ENCODE data around the gene NECAB3. TPM values are rescaled to one million over a fixed set of nuclear protein-coding genes. Genes with fewer than 3 reads are reported as not detected.

Gene NECAB3
- total RNA-seq, 1 donor = 27.1 TPM

DNA sequence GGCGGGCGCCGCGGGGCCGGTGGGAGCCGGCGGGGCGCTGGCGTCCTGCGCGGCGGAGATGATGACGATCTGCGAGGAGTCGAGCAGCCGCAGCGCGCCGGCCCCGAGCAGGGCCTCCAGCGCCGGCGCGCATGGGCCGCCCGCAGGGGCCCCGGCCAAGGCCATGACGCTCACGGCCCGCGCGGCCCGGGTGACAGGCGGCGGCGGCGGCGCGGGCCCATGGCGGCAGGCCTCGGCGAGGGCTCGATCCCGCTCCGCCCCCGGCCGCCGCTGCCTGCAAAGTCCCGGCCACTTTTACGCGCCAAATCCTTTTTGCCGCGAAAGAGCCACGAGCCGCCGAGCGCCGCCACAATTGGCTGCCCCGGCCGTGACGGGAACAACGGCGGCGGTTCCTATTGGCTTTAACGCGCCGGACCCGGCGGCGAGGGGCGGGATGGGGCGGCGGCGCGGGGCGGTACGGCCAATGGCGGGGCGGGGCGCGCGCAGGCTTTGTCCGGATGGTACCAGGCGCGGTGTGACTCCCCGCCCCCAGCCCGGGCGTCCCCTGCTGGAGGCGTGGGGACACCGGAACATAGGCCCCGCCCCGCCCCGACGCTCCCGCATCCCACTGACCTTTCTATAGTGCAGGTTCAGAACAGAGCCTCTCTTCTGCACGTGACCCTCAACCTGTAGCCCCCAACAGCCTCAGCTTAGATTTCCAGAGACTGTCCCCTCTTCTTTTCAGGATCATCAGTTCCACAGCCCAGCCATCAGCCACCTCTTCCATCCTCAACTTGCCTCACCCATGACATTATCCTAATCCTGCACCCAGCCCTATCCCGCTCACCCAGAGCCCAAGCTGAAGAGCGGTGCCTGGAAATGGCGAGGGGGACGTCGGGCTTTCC lies 12.1 kb upstream of the NECAB3 start, which contains the start of gene E2F1:
TSS of gene E2F1 (minus strand) at position 286 of the 884 bp plus-strand sequence. CDS start at position 165, 121 bp downstream.
- Histone ChIP-seq H2AFZ (ENCODE audit: low read length) (peak within 1 kb of the TSS; percentile 80), H3K4me1 (ENCODE audit: insufficient read depth, low read length) (peaks cover 35% of the 10 kb centered on the region), H3K4me3 (ENCODE audit: insufficient read depth, low read length) (peak within 1 kb of the TSS; percentile 66), H3K9me3 (ENCODE audit: low read depth, low read length) (no peaks in the 10 kb centered on the region), H3K36me3 (ENCODE audit: insufficient read depth, low read length) (no peaks in the 10 kb centered on the region), H4K20me1 (ENCODE audit: insufficient read depth, low read length) (peaks cover 4% of the 10 kb centered on the region), H3K4me2 (ENCODE audit: insufficient read depth, low read length) (peak within 1 kb of the TSS; percentile 83), H3K27me3 (ENCODE audit: insufficient read depth, low read length) (no peaks in the 10 kb centered on the region), H3K79me2 (ENCODE audit: insufficient read depth, low read length) (peaks cover 14% of the 10 kb centered on the region), H3K27ac (ENCODE audit: low read depth, low read length) (peak within 1 kb of the TSS; percentile 4)
- DNase-seq (ENCODE audit: insufficient read length, low spot score, missing footprints) = peak; percentile 100
- TF ChIP-seq, protein P1, sequence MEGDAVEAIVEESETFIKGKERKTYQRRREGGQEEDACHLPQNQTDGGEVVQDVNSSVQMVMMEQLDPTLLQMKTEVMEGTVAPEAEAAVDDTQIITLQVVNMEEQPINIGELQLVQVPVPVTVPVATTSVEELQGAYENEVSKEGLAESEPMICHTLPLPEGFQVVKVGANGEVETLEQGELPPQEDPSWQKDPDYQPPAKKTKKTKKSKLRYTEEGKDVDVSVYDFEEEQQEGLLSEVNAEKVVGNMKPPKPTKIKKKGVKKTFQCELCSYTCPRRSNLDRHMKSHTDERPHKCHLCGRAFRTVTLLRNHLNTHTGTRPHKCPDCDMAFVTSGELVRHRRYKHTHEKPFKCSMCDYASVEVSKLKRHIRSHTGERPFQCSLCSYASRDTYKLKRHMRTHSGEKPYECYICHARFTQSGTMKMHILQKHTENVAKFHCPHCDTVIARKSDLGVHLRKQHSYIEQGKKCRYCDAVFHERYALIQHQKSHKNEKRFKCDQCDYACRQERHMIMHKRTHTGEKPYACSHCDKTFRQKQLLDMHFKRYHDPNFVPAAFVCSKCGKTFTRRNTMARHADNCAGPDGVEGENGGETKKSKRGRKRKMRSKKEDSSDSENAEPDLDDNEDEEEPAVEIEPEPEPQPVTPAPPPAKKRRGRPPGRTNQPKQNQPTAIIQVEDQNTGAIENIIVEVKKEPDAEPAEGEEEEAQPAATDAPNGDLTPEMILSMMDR (IDR thresholded peaks at IDR 0.05; ENCODE audit: extremely low read depth, low read depth, low read length) = no peak

DNA sequence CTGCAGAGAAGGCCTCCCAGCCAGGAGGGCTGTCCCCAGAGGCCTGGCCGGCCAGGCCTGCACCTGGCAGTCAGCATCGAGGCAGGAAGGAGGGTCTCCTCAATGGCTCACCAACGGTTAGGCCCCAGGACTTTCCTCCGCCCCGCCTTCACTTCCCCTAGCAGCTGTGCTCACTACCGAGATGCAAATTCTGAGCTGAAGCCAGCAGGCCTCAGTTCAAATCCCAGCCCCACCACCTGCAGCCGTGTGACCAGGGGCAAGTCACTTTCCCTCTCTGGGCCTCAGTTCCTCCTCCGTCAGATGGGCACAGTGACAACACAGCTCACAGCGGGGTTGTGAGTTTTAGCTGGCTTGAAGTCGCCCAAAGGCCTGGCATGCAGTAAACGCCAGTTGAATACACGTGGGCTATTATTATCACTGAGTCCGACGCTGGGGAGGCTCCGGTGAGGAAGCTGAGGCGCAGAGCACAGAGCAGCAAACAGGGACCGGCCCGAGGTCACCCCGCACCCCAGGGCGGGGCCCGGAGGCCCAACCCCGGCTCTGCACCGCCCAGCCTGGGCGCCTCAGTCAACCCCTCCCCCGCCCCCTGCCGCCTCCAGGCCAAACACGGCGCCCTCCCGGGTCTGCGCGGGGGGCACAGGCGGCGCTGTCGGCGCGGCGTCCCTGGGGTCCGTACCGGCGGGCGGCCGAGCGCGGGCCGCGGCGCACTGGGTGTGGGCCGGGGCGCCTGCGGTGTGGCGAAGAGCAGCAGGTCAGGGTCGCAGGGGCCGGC lies 11.3 kb upstream of the NECAB3 start:
- TF ChIP-seq, protein P1 (IDR thresholded peaks at IDR 0.05; ENCODE audit: extremely low read depth, low read depth, low read length) = no peak
- peaks cover 6% of the 10 kb centered on the region for H4K20me1 ChIP-seq (ENCODE audit: insufficient read depth, low read length)
- H3K4me2 ChIP-seq (ENCODE audit: insufficient read depth, low read length) = peak overlapping the region; percentile 83
- H3K36me3 ChIP-seq (ENCODE audit: insufficient read depth, low read length) = no peaks in the 10 kb centered on the region
- peak; percentile 82 for DNase-seq (ENCODE audit: insufficient read length, low spot score, missing footprints)
- peaks cover 14% of the 10 kb centered on the region for H3K79me2 ChIP-seq (ENCODE audit: insufficient read depth, low read length)
- H3K4me3 ChIP-seq (ENCODE audit: insufficient read depth, low read length) = peak overlapping the region; percentile 66
- H3K27ac ChIP-seq (ENCODE audit: low read depth, low read length) = no peak overlapping the region
- H3K27me3 ChIP-seq (ENCODE audit: insufficient read depth, low read length) = no peaks in the 10 kb centered on the region
- H2AFZ ChIP-seq (ENCODE audit: low read length) = peak overlapping the region; percentile 73
- H3K4me1 ChIP-seq (ENCODE audit: insufficient read depth, low read length) = peaks cover 43% of the 10 kb centered on the region
- H3K9me3 ChIP-seq (ENCODE audit: low read depth, low read length) = no peaks in the 10 kb centered on the region

DNA sequence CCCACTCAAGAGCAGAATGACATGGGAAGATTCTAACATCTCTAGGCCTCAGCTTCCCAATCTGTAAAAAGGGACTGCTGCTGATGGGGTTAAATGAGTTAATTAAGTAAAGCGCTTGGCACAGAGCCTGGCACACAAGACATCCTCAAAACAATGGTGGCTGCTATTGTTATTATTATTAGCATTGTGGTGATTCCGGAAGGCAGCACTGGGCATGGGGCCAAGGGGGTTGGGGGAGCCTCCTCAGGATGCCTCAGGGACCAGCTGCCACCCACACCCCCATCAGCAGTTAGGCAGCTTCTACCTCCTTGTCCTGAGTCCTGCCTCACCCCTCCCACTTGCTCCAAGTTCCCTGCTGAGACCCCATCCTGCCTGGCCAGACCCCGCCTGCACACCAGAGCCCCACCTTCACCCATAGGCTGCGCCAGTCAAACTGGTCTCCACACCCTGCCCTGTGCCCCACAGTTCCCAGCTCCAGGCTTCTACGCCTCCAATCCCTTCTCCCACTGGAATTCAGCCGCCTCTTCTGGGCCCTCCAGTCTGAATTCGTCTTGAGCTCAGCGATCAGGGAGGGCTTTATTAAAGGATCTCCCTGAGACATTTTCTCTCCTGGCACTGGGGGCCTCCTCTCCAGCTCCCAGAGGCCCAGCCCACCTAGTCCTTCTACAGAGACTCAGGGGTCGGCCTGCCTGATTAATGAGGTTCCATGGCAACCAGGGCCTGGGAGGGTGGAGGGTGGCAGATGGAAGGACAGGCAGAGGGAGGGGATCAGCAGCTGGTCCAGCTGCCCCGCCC lies 10.5 kb upstream of the NECAB3 start:
- peak overlapping the region; percentile 83 for H3K4me2 ChIP-seq (ENCODE audit: insufficient read depth, low read length)
- H4K20me1 ChIP-seq (ENCODE audit: insufficient read depth, low read length) = peaks cover 11% of the 10 kb centered on the region
- H3K27ac ChIP-seq (ENCODE audit: low read depth, low read length) = no peak overlapping the region
- DNase-seq (ENCODE audit: insufficient read length, low spot score, missing footprints) = no peak
- TF ChIP-seq, protein P1 (IDR thresholded peaks at IDR 0.05; ENCODE audit: extremely low read depth, low read depth, low read length) = no peak
- peak overlapping the region; percentile 66 for H3K4me3 ChIP-seq (ENCODE audit: insufficient read depth, low read length)
- H3K79me2 ChIP-seq (ENCODE audit: insufficient read depth, low read length) = peaks cover 14% of the 10 kb centered on the region
- peaks cover 40% of the 10 kb centered on the region for H3K4me1 ChIP-seq (ENCODE audit: insufficient read depth, low read length)
- H3K36me3 ChIP-seq (ENCODE audit: insufficient read depth, low read length) = no peaks in the 10 kb centered on the region
- H3K9me3 ChIP-seq (ENCODE audit: low read depth, low read length) = no peaks in the 10 kb centered on the region
- peak overlapping the region; percentile 73 for H2AFZ ChIP-seq (ENCODE audit: low read length)
- no peaks in the 10 kb centered on the region for H3K27me3 ChIP-seq (ENCODE audit: insufficient read depth, low read length)

All from osteoblast (primary cell).